GM06990 (cell line): ENCODE measurements around the gene SIX6.

ENCODE experiments used
- DNase-seq: peaks from one replicate; pipeline ENCODE4 v3.0.0-alpha.2; 2011; ENCODE audit not compliant: insufficient read length; ENCODE audit errors: extremely low read depth
- H3K27me3 ChIP-seq: replicated peaks from 2 replicates; pipeline ENCODE4 v1.6.0; 2011; ENCODE audit warnings: low read length; ENCODE audit not compliant: control insufficient read depth, insufficient read depth
- H3K36me3 ChIP-seq: 2 replicates; pipeline ENCODE4 v1.5.1; 2011; ENCODE audit warnings: low read length; ENCODE audit not compliant: control insufficient read depth, insufficient read depth
- H3K4me3 ChIP-seq: replicated peaks from 2 replicates; pipeline ENCODE4 v1.5.1; 2011; ENCODE audit warnings: low read depth, mild to moderate bottlenecking, control low read depth, low read length
- CTCF ChIP-seq: IDR thresholded peaks from 2 replicates; pipeline ENCODE4 v1.5.1; 2011; ENCODE audit warnings: low read length, control low read depth, mild to moderate bottlenecking, inconsistent platforms; ENCODE audit not compliant: insufficient read depth, poor library complexity, severe bottlenecking

SIX6 gene

GRCh38 chr14:60561845-60562746, 53.1 kb downstream of the SIX6 start:
- Histone ChIP-seq H3K36me3 (no peaks in the 10 kb centered on the region), H3K27me3 (no peaks in the 10 kb centered on the region), H3K4me3 (no peak overlapping the region)
- peak; percentile 74 for TF ChIP-seq CTCF
- DNase-seq: no peak
